ENCODE data around the gene NRXN3.
"Not testable (repeated sequence)": the region's sequence is repeated elsewhere in the genome, so short reads cannot be mapped to it uniquely, and the experiment has no call there.

Gene NRXN3

DNA sequence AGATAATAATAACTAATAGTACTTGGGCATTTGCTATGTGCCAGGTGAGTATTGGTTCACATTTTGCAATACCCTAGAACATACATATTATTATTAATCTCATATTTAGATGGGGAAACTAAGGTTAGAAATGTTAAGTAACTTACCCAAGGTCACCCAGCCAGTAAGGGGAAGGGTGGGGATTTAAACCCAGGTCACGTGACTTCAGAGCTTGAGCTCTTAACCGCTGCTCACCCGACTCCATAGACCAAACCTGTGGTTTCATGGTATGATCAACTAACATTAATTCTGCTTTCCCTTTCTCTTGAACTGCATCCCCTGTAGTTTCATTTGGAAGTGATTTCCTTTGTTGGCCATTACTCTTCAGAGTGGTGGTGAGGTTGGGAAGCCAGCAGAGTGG lies 242.3 kb downstream of the NRXN3 start:
- no peak for TF ChIP-seq CTCF (IDR thresholded peaks at IDR 0.05; ENCODE audit: extremely low read depth, missing control alignments)
- no peak for DNase-seq (ENCODE audit: low spot score)

DNA sequence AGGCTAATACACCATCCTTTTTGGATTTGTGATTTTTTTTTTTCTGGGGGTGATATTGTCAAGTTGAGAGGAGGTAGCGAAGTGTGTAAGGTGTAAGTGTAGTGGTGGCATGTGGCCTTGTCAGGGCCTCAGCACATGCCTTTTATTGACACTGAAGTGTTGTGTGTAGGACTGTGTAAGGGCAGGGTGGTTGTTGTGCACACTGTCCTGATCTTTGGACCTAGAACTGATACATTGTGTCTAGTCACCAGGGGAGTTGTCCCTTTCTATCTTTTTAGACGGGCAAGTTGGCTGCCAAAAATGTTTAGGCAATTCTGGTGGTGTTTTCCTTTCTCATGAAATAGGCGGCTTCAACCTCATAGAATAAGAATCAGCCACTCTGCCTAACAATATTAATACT lies 244.0 kb downstream of the NRXN3 start:
- DNase-seq (ENCODE audit: low spot score), result no peak
- TF ChIP-seq CTCF (IDR thresholded peaks at IDR 0.05; ENCODE audit: extremely low read depth, missing control alignments), result no peak

DNA sequence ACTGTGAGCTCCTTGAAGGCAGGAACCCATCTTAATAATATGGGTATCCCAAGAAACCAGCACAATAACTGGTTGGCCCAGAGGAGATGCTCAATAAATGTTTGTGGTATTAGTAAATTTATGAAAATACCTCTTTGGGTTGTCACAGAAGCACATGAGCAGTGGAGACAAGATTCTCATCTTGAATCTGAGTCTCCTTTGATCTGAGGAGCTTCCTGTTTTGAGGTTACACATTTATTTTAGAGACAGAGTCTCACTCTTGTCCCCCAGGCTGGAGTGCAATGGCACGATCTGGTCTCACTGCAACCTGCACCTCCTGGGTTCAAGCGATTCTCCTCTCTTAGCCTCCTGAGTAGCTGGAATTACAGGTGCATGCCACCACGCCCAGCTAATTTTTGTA lies 247.4 kb downstream of the NRXN3 start:
- TF ChIP-seq CTCF (IDR thresholded peaks at IDR 0.05; ENCODE audit: extremely low read depth, missing control alignments), result no peak

GRCh38 chr14:78424311-78424710 lies 254.1 kb downstream of the NRXN3 start:
- TF ChIP-seq CTCF (IDR thresholded peaks at IDR 0.05; ENCODE audit: extremely low read depth, missing control alignments), result no peak
- DNase-seq (ENCODE audit: low spot score), result no peak

More for the DNA sequence above, 247.4 kb downstream of the NRXN3 start:
- no peak for DNase-seq (ENCODE audit: low spot score)

DNA sequence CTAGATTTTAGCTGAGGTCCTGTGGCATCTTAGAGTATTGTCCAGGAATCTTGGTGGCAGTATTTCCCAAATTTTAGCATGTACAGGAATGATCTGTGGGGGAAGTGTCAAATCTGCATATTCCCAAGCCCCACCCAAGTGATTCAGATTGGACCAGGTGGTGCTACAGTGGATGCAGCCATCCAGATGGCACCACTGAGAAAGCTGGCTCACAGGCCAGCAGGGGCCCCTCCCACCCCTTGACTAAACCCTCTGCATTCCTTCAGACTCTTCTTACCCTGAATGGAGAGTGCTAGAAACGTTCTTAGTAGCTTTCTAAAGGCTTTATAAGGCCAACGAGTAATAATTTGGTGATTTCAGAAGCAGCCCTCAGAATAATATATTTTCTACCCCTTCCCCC lies 255.2 kb downstream of the NRXN3 start:
- no peak for TF ChIP-seq CTCF (IDR thresholded peaks at IDR 0.05; ENCODE audit: extremely low read depth, missing control alignments)
- no peak for DNase-seq (ENCODE audit: low spot score)

DNA sequence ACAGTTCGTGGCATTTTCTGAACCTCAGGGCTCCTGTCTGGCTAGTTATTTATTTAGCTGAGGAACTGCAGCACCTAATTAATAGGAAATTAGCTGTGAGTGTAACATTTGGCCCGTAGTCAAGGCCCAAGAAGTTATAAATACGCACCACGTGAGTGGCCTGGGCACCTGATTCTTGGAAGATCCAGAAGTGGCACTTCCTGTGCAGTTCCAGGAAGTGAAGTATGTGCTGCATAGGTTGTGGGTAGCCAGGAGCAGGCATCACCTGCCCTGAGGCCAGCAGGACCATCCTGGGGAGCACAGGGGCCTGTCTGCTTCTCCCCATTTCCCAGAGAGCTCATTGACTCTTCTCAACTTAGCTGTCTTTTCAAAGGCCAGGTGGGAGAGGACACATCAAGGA lies 255.6 kb downstream of the NRXN3 start:
- DNase-seq (ENCODE audit: low spot score), result no peak
- no peak for TF ChIP-seq CTCF (IDR thresholded peaks at IDR 0.05; ENCODE audit: extremely low read depth, missing control alignments)

- TF ChIP-seq CTCF (IDR thresholded peaks at IDR 0.05; ENCODE audit: extremely low read depth, missing control alignments), result no peak
- no peak for DNase-seq (ENCODE audit: low spot score)
Observed at GRCh38 chr14:78432046-78432445, 261.9 kb downstream of the NRXN3 start.

GRCh38 chr14:78437448-78437847 lies 267.3 kb downstream of the NRXN3 start:
- DNase-seq (ENCODE audit: low spot score), result not testable (repeated sequence)

All from GM20000 (cell line).